Stromal cell of bone marrow (primary cell): Measurements from ENCODE around the gene BAHD1.
A peak's percentile ranks its signal among the peaks of the same experiment; 100 is the strongest.

Experiments used
- DNase-seq: peaks from one replicate; pipeline ENCODE4 v3.0.0-alpha.2; 2012; ENCODE audit warnings: low read depth

BAHD1 gene

GRCh38 chr15:40440743-40441564, at the start of gene BAHD1:
BAHD1 (plus strand) TSS chr15:40440953; CDS start chr15:40458465, 17,512 bp downstream.
- DNase-seq: peak; percentile 90

DNA sequence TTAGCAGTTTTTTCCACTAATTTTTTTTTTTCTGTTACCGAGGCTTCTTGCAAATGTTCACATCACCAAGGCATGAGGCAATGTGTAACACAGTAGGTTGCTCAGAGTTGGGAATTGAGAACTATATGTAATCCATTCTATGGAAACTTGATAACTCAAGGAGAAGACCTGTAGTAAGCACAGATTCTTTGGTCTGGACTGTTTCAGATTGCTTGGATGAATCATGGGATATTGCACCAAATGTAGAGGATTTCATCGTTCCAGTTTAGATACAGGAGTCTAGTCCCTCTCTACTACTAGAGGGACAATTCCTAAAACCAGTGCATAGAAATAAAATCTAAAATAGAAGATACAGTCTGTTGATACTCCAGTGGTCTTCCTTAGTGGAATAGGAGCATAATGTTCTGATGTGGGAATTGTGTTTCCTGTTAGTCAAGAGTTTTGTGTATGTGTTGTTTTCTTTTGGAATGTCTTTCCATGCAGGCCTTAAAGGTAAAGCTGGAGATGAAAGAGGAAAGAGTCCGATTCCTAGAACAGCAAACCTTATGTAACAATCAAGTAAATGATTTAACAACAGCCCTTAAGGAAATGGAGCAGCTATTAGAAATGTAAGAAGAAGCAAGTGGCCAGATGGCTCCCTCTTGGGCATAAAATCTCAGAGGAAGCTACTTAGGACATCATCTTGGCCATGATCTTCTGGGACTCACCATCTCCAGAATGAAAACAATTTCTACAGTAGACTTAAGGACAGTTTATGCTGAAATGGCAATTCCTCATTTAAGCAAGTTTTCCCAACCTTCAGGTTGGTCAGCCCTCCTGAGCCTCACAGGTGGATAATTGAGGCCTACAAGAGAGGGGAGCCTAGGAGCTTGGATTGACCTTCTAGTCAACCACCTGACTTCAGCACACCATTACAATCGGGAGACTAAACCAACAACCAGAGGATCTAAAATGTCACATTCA, 47.5 kb upstream of the BAHD1 start:
- no peak for DNase-seq

- no peak for DNase-seq
Observed at GRCh38 chr15:40397688-40398412, 42.9 kb upstream of the BAHD1 start.

DNA sequence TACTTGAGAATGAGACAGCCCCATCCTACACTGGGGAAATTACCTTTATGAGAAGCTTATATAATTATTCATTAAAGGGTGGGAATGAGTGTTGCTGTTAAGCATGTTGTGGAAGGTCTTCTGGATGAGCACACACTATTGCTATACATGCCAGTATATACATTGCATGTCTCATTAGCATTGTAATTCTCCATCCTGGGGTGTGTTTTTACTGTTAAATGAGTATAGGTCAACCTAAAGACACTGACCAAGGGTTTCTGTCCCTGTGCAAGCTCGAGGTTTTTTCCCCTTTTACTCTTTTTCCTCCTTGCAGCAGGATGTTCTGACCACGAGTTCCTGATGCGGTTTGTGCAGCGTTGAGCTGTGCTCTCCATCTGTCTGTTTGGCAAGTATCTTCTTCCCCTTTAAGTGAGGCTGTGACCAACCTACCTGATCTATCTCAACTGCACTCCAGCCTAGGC, 42.3 kb upstream of the BAHD1 start:
- DNase-seq: no peak

DNA sequence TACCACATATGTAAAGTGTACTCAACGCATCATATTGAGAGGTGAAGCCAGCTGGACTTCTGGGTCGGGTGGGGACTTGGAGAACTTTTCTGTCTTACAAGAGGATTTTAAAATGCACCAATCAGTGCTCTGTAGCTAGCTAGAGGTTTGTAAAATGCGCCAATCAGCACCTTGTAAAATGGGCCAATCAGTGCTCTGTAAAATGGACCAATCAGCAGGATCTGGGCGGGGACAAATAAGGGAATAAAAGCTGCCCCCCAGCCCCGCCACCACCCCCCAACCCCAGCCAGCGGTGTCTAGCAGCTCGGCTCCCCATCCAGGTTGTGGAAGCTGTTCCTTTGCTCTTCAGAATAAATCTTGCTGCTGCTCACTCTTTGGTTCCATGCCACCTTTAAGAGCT, 41.4 kb upstream of the BAHD1 start:
- DNase-seq: no peak

DNA sequence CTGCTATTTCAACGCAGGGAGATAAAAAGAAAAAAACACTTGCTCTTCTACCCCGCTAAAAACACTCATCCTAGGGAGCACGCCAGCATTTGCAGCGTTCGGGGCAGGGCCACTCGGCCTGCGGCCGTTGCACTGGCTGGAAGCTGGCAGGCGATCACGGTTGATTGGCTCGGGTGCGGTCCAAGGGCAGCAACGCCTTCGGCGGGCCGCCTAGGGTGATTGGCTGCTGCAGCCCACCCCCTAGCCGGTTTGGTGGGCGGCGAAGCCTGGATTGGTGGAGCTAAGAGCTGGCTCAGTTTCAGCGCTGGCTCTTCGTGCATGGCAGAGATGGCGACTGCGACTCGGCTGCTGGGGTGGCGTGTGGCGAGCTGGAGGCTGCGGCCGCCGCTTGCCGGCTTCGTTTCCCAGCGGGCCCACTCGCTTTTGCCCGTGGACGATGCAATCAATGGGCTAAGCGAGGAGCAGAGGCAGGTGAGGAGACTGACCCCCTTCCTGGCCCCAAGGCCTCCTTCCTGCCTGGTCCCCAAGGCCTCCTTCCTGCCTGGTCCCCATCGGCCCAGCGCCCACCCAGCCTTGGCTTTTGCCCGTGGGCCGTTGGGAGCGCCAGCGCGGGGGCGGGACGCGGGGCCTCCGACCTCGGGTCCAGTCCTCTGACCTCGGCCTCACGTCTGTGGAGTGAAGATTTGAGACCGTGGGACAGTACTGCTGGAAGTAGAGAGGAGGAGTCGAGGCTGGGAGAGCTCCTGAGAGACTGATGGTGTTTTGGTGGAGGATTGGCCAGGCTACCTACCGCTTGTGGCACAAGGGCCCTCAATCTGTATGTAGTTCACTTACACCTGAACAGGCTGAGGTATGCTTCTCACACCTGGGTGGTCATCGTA, 35.0 kb upstream of the BAHD1 start, which contains the start of gene IVD:
Gene IVD, plus strand, starts transcription at position 295 of the 881 bp plus-strand sequence. Its CDS starts 33 bp downstream, at position 328.
- DNase-seq: peak; percentile 94

- no peak for DNase-seq
Observed at GRCh38 chr15:40407330-40407990, 33.3 kb upstream of the BAHD1 start.

DNA sequence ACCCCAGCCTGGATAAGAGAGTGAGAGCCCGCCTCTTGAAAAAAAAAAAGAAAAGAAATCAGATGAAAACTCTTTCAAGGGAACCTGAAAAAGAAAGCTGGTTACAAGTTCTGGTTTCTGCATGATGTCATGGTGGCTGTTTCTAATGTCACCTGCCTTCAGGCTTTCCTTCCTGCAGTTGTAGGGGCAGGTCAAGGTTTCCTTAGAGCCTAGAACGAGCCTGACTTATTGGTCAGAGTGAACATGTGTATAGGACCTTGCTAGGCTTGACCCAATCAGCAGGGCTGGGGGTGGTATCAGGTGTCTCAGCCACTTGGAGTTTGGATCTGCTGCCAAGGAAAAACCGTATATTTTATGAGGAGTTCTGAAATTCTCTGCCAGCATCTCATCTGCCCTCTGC, 31.4 kb upstream of the BAHD1 start:
- DNase-seq: no peak

GRCh38 chr15:40410476-40410875, 30.3 kb upstream of the BAHD1 start:
- no peak for DNase-seq

- no peak for DNase-seq
Observed at GRCh38 chr15:40412095-40412759, 28.5 kb upstream of the BAHD1 start.

GRCh38 chr15:40413036-40413435, 27.7 kb upstream of the BAHD1 start:
- no peak for DNase-seq

GRCh38 chr15:40414816-40415215, 25.9 kb upstream of the BAHD1 start:
- DNase-seq: no peak

GRCh38 chr15:40415226-40415625, 25.5 kb upstream of the BAHD1 start:
- DNase-seq: no peak

GRCh38 chr15:40416056-40416455, 24.7 kb upstream of the BAHD1 start:
- DNase-seq: no peak

DNA sequence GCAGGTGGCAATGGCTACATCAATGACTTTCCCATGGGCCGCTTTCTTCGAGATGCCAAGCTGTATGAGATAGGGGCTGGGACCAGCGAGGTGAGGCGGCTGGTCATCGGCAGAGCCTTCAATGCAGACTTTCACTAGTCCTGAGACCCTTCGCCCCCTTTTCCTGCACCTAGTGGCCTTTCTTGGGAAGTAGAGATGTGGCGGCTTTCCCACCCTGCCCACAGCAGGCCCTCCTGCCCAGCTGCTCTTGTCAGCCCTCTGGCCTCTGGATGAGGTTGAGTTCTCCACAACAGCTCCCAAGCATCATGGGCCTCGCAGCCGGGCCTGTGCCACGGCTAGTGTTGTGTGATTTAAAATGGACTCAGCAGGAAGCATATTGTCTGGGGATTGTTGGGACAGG, 22.6 kb upstream of the BAHD1 start:
- no peak for DNase-seq

GRCh38 chr15:40420071-40420713, 20.6 kb upstream of the BAHD1 start:
- no peak for DNase-seq

DNA sequence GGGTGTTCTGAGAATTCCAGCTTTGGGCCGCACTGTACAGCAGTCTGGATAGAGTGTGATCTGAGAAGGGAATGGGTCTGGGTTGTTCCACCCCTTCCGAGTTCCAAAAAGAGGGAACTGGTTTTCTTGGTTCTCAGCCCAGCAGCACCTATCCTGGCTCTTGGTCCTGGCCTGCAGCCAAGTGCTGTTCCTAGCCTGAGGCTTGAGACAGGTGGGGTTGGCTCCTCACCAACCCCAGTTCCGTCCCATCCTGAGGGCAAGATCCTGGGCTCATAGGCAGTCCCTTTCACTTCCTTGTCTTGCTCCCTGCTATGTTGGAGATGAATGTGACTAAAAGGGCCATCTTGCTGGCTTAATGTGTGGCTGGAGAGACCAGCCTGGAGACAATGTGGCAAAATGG, 20.0 kb upstream of the BAHD1 start:
- DNase-seq: no peak

GRCh38 chr15:40421246-40422157, 19.3 kb upstream of the BAHD1 start:
- DNase-seq: peak; percentile 18
